ENCODE data around the gene SEMA7A.

DNA sequence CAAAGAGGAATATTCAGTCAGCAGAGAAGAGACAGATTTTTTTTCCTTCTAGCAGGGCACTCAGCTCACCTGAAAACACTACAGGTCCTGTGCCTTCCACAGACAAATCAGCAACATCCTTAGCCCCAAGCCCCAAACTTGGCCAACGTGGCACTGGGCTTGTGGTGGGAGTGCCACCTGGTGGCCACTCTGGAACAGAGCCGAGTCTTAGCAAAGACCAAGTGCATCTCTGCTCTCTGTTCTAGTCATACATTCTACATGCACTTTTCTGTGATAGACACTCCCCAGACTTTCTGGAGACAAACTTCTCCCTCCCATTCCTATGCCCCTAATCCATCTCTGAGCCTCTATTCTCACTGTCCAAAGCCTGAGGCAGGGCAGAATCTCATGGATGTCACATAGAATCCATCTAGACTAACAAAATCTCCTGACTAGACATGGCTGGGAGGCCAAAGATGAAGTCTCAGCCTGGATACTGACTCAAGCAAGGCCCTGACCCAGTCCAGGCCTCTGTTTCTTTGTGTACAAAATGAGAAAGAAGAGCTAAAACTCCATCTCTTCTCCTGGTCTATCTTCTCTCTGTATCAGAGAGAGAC, 5.1 kb upstream of the SEMA7A start:
- TF ChIP-seq, protein P1, sequence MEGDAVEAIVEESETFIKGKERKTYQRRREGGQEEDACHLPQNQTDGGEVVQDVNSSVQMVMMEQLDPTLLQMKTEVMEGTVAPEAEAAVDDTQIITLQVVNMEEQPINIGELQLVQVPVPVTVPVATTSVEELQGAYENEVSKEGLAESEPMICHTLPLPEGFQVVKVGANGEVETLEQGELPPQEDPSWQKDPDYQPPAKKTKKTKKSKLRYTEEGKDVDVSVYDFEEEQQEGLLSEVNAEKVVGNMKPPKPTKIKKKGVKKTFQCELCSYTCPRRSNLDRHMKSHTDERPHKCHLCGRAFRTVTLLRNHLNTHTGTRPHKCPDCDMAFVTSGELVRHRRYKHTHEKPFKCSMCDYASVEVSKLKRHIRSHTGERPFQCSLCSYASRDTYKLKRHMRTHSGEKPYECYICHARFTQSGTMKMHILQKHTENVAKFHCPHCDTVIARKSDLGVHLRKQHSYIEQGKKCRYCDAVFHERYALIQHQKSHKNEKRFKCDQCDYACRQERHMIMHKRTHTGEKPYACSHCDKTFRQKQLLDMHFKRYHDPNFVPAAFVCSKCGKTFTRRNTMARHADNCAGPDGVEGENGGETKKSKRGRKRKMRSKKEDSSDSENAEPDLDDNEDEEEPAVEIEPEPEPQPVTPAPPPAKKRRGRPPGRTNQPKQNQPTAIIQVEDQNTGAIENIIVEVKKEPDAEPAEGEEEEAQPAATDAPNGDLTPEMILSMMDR (IDR thresholded peaks at IDR 0.05): peak; percentile 85 to 95 (median 89)
- TF ChIP-seq POLR2A (IDR thresholded peaks at IDR 0.05) (no peak), EP300 (IDR thresholded peaks at IDR 0.05) (no peak)

Data from tibial nerve (tissue), 4 donors.